HG03575 (cell line): ENCODE measurements around the gene HOXD11.

Experiments
- ATAC-seq: cut with Tn5 transposase; IDR thresholded peaks from one replicate; pipeline ENCODE4 v1.9.1; 2021; ENCODE audit not compliant: unreplicated experiment, insufficient number of reproducible peaks, low FRiP score; ENCODE audit errors: extremely low read depth

HOXD11 gene

DNA sequence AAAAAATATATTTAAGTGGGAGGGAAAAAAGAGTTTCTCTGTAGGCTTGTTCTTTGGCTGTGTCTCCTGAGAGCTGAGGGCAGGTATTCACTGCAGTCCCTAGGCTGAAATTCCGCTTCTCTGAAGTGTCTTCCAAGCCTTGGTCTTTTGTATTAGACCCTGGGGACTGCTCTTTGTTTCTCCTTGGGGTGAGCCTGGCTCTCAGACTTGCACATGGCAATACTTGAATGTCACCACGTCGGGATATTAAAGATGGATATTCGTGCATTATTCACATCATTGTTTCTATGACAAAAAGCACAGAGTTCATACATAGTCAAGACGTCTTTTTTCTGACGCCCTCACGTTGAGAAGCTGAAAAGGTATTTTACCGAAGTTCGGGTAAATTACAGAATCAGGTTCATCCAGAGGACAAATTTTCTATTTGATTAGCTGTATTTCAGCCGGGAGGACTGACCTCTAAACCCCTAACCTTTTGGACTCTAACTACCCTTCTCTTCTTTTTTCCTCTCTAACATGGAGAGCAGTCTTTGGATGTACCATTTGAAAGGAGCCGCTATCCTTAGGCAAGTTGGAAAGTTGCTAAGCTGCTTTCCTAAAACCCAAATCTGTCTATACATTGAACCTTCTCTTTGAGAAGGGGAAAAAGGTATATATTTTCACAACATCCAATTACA, 47.6 kb downstream of the HOXD11 start:
- ATAC-seq = no peak

DNA sequence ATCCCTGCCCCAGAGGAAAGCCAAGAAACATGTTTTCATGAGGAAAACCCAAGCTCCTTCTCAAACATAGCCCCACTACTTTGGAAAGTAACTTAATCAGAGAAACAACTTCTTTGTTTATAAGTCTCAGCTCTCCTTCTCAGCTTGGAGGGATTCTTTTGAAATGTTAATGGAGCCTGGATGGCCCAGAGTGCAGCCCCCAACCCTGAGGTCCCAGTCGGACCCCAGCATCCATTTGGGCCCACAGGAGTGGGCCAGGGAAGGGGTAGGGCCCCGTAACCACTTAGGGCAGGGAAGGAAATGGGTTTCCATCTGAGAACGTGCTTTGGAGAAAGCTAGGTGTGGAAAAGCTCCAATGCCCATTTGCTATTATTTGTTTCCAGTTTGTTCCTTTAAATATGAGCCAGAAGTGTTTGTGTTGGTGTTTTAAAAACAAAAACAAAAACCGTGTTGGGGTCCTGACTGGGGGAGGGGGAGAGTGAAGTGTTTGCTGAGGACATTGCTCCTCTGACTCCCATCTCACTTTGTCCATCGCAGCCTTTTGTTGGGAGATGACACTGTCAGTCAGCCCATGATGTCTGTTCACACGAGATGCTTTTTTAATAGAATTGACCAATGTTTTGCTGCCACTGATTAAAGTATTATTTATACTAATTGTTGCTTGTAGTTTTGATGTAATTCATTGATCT, 48.4 kb downstream of the HOXD11 start:
- ATAC-seq = no peak

DNA sequence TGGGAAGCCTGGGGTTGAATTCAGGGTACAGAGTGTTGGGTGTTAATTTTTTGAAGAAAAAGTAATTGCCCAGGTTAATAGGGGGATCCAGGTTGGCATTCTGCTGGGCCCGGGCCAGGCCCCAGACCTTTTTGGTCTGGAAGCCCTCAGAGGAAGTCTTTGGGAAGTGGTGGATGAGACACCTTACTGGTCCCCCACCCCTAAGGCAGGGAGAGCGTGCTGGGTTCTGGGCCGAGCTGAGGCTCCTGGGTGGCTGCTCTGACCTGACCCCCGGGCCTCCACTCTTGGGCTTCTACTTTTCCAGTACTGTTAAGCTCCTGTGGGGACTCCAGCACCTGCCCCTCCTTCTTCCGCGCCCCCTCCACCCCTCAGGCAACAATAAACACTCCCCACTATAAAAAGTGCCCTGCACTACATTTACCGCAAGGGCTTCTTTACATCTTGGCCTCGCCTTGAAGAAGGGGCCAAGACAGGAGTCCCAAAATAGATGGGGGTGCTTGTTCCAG, 49.3 kb downstream of the HOXD11 start:
- ATAC-seq = no peak

DNA sequence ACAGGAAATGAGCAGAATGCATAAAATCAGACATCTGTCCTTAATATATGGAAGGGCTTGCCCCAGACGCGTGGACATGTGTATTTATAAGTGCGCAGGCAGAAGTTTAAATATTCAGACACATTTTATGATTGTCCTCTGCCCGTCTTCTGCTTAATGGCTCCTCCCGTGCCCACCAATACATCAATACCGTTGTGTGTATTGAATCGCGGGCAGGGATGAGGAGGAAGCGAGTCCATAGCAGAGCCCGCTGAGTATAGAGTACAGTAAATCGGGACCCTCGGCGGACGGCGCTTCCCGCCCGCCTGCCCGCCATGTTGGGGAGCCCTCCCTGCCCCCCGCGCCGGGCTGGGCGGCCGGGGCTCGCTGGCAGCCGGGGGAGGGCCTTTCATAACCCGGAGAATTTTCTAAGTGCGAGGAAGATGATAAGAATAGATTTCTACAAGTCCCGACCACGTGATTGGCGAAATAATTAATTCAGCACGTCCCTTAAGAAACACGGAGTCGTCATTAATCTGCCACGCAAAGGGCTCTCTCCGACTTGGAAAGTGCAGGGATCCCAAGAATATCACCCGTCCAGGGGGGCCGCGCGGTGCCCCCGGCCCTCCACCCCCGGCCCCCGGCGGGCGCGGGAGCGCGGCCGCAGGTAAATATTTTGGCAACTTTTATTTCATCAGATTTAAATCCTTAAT, 49.9 kb downstream of the HOXD11 start, which contains the start of gene HOXD3:
Gene HOXD3, plus strand, starts transcription at position 501 of the 692 bp plus-strand sequence. CDS start 11,808 bp downstream, outside the sequence.
- ATAC-seq = no peak

DNA sequence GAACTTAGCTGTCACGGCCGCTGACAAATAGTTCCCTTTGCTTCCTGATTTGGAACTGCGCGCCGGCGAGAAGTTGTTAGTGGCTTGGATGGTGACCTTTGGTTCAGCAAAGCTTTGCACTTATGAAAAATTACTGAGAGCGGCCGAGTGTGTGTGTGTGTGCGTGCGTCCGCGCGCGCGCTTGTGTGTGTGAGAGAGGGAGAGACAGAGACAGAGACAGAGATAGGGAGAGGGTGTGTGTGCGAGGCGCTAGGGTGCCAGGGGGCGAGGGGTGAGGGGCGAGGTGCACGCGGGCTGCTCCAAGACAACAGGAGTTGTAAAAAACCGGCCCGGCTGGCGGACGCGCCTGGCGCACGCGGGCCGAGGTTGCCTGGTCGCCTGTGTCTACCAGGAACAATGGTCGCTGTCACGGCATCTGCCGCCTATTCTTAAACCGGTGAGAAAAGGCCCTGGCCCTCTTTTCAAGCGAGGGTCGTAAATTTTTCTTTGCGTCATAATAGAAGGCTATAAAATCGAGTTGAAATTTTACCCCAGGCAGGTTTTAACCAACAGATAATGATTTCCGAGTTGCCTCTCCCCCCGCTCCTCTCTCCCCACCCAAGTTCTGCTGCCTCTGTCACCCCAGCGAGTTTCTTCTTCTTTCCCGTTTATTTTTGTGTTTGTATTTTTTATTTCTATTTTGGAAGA, 50.6 kb downstream of the HOXD11 start:
- no peak for ATAC-seq

DNA sequence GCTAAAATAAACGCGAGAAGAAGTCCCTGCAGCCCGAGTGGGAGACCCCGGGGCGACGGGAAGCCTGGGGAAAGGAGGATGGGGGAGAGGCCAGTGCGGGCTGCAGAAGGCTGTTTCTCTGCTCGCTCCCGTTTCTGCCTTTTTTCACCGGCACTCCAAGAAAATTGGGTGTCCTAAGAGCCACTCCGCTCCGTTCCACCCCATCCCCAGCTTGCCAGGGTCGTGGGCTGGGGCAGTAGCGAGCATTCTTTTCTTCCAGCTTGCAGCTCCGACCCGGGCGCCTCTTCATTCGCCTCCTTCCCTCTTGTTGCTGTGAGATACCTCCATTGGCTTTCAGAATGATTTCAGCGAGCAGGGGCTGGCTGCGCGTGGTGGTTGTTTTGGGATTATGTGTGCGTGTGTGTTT, 51.1 kb downstream of the HOXD11 start:
- no peak for ATAC-seq

DNA sequence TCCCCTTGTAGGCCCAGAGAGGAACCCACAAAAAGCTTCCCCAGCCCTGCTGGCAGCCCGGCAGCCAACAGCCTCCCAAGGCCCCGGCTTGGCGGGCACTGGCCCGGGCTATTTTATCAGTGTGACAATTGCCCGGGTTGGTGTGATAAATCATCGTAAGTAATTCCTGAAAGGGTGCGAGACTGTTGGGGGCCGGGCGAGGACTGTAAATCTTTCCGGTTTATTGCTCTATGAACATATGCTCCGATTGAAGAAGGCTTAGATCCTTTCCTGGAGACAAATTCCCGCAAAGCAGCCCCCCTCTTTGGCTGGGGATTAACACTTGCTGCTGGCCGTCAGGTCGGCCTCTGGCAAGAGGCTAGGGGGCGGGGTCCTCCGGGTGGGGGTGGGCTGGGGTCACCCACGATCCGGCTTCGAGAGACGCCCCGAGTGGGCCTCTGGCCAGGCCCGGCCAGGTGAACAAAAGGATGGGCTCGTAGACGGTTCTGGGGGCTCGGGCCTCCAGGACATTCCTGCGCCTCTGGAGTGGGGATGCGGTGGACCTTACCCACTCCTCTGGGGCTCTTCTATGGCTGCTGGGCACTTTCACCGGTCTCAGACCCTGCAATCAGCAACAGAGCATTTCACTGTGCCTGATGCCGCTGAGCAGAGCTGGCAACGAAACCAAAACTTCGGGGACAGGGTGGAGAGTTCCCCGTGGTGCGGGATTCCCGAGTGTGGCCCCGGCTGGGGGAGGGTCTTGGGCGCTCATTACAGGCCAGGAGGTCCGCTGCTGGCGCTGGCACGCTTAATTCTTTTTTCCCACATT, 52.0 kb downstream of the HOXD11 start:
- ATAC-seq = no peak
